ENCODE data around the gene CDCA5. TPM values are rescaled to one million over a fixed set of nuclear protein-coding genes. Genes with fewer than 3 reads are reported as not detected.
A peak's percentile ranks its signal among the peaks of the same experiment; 100 is the strongest.

Gene CDCA5
- total RNA-seq, 3 donors from 2014 or later = 2.9 to 14.6 (median 4.8) TPM

- Histone ChIP-seq H3K36me3 (ENCODE audit: low read depth) (peaks cover 5% of the 10 kb centered on the region), H3K4me1 (ENCODE audit: low read depth) (peaks cover 38% of the 10 kb centered on the region), H3K4me3 (peak overlapping the region; percentile 78), H3K9me3 (no peaks in the 10 kb centered on the region)
- ATAC-seq (peak; percentile 14), DNase-seq (peak; percentile 47 to 81 (median 66))
- intact Hi-C loops (cut with DNase I, micrococcal nuclease) = no loop called here
- TF ChIP-seq CTCF (IDR thresholded peaks at IDR 0.05) = no peak
Observed at GRCh38 chr11:65116370-65117205, 32.7 kb upstream of the CDCA5 start.

- Histone ChIP-seq H3K9me3 (no peaks in the 10 kb centered on the region), H3K36me3 (ENCODE audit: low read depth) (peaks cover 4% of the 10 kb centered on the region), H3K4me1 (ENCODE audit: low read depth) (peaks cover 33% of the 10 kb centered on the region), H3K4me3 (no peak overlapping the region)
- intact Hi-C loops (cut with DNase I, micrococcal nuclease) = no loop called here
- DNase-seq (peak in 2 of 3 donors; percentile 33 to 60), ATAC-seq (no peak)
- TF ChIP-seq CTCF (IDR thresholded peaks at IDR 0.05) = no peak
Observed at GRCh38 chr11:65115361-65116082, 31.7 kb upstream of the CDCA5 start.

- Histone ChIP-seq H3K36me3 (ENCODE audit: low read depth) (no peaks in the 10 kb centered on the region), H3K4me1 (ENCODE audit: low read depth) (peaks cover 34% of the 10 kb centered on the region), H3K4me3 (no peak overlapping the region), H3K9me3 (no peaks in the 10 kb centered on the region)
- intact Hi-C loops (cut with DNase I, micrococcal nuclease) = no loop called here
- no peak for TF ChIP-seq CTCF (IDR thresholded peaks at IDR 0.05)
- peak in 1 of 3 donors; percentile 23 for DNase-seq
- ATAC-seq = no peak
Observed at GRCh38 chr11:65114538-65115171, 30.8 kb upstream of the CDCA5 start.

- Histone ChIP-seq H3K4me1 (ENCODE audit: low read depth) (peaks cover 34% of the 10 kb centered on the region), H3K9me3 (no peaks in the 10 kb centered on the region), H3K4me3 (no peak overlapping the region), H3K36me3 (ENCODE audit: low read depth) (no peaks in the 10 kb centered on the region)
- intact Hi-C loops (cut with DNase I, micrococcal nuclease) = no loop called here
- no peak for TF ChIP-seq CTCF (IDR thresholded peaks at IDR 0.05)
- DNase-seq (no peak), ATAC-seq (no peak)
Observed at GRCh38 chr11:65113839-65114238, 30.0 kb upstream of the CDCA5 start.

- H3K36me3 ChIP-seq (ENCODE audit: low read depth) = no peaks in the 10 kb centered on the region
Observed at GRCh38 chr11:65113361-65113756, 29.5 kb upstream of the CDCA5 start.

More at GRCh38 chr11:65113361-65113756, 29.5 kb upstream of the CDCA5 start:
- no peak for DNase-seq
- intact Hi-C loops (cut with DNase I, micrococcal nuclease) = no loop called here
- Histone ChIP-seq H3K4me3 (no peak overlapping the region), H3K9me3 (no peaks in the 10 kb centered on the region), H3K4me1 (ENCODE audit: low read depth) (peaks cover 34% of the 10 kb centered on the region)
- ATAC-seq = no peak
- no peak for TF ChIP-seq CTCF (IDR thresholded peaks at IDR 0.05)
